Brain microvascular endothelial cell (primary cell): ENCODE measurements around the gene PLVAP.
A peak's percentile ranks its signal among the peaks of the same experiment; 100 is the strongest.

Source experiments
- DNase-seq: peaks from one replicate; pipeline ENCODE4 v3.0.0-alpha.2; 2020
- H3K27ac ChIP-seq: fragments of 250-450 bp; sonication (Bioruptor Pico); 2 replicates; pipeline ENCODE4 v1.5.1; 2020; ENCODE audit warnings: mild to moderate bottlenecking, moderate library complexity
- H3K27me3 ChIP-seq: fragments of 250-450 bp; sonication (Bioruptor Pico); replicated peaks from 2 replicates; pipeline ENCODE4 v1.5.1; 2020; ENCODE audit warnings: mild to moderate bottlenecking
- H3K36me3 ChIP-seq: fragments of 250-450 bp; sonication (Bioruptor Pico); replicated peaks from 2 replicates; pipeline ENCODE4 v1.5.1; 2020; ENCODE audit warnings: mild to moderate bottlenecking
- H3K4me3 ChIP-seq: 2 replicates; pipeline ENCODE4 v1.5.1; 2011; ENCODE audit warnings: low read depth, mild to moderate bottlenecking, control low read depth, low read length, moderate library complexity
- in situ Hi-C: cut with HindIII; loops from 2 replicates; pipeline ENCODE4 v1.10.0; 2017; ENCODE audit warnings: low sequenced_read_pairs, low pct_ligation_motif_present
- TF ChIP-seq, protein P1 (sequence below): IDR thresholded peaks from 2 replicates; pipeline ENCODE4 v1.5.1; 2011; ENCODE audit warnings: low read depth, mild to moderate bottlenecking, moderate library complexity, low read length, control low read depth, inconsistent platforms; ENCODE audit errors: missing control alignments

PLVAP gene

DNA sequence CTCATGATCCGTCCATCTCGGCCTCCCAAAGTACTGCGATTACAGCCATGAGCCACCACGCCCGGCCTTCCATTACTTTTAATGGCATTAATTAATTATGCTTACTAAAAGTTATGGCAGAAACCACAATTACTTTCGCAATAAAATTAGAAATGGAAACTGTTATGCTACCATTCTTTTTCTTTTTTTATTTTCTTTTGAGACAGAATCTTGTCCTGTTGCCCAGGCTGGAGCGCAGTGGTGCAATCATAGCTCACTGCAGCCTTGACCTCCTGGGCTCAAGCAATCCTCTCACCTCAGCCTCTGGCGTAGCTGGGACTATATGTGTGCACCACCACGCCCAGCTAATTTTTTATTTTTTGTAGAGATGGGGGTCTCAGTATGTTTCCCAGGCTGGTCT is 32.8 kb upstream of the PLVAP start:
- Histone ChIP-seq H3K36me3 (no peaks in the 10 kb centered on the region), H3K27ac (no peak overlapping the region), H3K27me3 (peaks cover 11% of the 10 kb centered on the region), H3K4me3 (no peak overlapping the region)
- TF ChIP-seq, protein P1, sequence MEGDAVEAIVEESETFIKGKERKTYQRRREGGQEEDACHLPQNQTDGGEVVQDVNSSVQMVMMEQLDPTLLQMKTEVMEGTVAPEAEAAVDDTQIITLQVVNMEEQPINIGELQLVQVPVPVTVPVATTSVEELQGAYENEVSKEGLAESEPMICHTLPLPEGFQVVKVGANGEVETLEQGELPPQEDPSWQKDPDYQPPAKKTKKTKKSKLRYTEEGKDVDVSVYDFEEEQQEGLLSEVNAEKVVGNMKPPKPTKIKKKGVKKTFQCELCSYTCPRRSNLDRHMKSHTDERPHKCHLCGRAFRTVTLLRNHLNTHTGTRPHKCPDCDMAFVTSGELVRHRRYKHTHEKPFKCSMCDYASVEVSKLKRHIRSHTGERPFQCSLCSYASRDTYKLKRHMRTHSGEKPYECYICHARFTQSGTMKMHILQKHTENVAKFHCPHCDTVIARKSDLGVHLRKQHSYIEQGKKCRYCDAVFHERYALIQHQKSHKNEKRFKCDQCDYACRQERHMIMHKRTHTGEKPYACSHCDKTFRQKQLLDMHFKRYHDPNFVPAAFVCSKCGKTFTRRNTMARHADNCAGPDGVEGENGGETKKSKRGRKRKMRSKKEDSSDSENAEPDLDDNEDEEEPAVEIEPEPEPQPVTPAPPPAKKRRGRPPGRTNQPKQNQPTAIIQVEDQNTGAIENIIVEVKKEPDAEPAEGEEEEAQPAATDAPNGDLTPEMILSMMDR, result no peak
- no peak for DNase-seq
- in situ Hi-C loops, result no loop called here

GRCh38 chr19:17406887-17407196 is 29.7 kb upstream of the PLVAP start:
- no peak for DNase-seq
- Histone ChIP-seq H3K27ac (no peak overlapping the region), H3K27me3 (no peaks in the 10 kb centered on the region), H3K4me3 (no peak overlapping the region), H3K36me3 (no peaks in the 10 kb centered on the region)
- in situ Hi-C loops, result no loop called here
- TF ChIP-seq, protein P1, result no peak

GRCh38 chr19:17406046-17406886 is 29.1 kb upstream of the PLVAP start:
- no peaks in the 10 kb centered on the region for H3K36me3 ChIP-seq
- TF ChIP-seq, protein P1, result no peak
- H3K27ac ChIP-seq, result no peak overlapping the region
- in situ Hi-C loops, result no loop called here
- DNase-seq, result peak; percentile 44
- no peaks in the 10 kb centered on the region for H3K27me3 ChIP-seq
- H3K4me3 ChIP-seq, result no peak overlapping the region

DNA sequence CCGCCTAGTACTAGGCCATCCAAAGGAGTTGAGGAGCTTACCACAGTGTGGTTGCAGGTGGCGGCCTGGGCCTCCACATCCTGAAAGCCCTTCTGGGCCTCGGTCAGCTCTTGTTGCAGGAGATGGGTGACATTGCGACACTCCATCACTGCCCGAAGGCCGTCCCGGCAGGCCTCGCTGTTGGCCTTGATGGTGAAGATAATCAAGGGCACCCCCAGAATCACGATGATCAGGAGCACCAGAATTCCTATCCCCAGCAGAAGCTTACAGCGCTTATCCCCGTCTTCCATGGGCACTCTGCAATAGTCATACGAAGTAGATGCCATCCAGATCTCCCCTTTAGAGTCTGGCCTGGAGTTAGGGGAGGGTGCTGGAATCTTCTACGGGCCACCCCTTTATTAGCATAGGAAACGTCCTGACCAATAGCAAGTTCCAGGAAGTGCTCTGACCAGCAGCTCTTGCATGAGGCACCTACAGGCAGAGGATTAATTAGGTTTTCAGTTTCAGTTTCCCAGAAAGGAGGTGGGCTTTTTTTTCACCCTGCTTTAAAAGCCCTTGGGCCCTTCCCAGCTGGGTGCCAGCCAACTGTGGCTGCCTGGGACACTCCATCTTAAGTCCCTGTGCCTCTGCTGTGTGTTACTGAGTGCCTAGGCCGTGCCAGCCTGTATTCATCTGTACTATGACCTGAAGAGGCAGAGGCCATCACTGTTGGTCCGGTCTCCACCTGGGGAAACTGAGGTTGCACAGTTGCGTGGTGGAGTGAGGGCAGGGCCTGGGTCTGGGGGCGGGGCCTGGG is 28.3 kb upstream of the PLVAP start, which contains the start of gene BST2:
TSS of gene BST2 (minus strand) at position 381 of the 796 bp plus-strand sequence. CDS start at position 326, 55 bp downstream.
- no peak within 1 kb of the TSS for H3K27ac ChIP-seq
- in situ Hi-C loops, result no loop called here

DNA sequence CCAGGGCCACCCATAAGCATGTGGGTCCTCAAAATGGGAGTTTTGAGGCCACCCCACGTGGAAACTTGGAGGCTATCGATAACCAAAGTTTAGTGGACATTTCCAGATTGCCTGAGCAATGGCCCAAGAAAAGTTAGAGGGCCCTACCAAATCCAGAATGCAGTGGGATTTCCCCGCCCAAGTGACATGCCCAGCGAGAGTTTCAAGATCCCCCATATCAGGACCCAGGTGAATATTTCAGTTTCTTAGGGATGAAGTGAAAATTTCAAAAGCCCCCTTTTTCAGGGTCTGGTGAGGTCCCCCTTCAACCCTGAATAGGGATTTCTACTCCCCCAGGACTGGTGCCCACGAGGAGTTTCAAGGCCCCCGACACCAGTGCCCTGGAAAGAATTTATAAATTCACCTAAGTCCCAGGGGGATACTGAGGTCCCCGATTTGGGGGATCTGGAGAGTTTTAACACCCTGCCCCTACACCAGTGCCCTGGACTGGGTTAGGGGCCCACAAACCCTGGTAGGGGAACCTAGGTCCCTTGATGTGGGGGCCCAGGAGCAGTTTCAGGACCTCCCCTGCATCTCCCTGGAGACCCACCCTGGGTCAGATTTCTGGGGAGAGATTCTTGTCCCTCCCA is 27.6 kb upstream of the PLVAP start:
- Histone ChIP-seq H3K36me3 (no peaks in the 10 kb centered on the region), H3K4me3 (no peak overlapping the region), H3K27ac (no peak overlapping the region), H3K27me3 (no peaks in the 10 kb centered on the region)
- TF ChIP-seq, protein P1, result no peak
- no peak for DNase-seq
- in situ Hi-C loops, result no loop called here

More for the DNA sequence above, 28.3 kb upstream of the PLVAP start, which contains the start of gene BST2:
- Histone ChIP-seq H3K36me3 (no peaks in the 10 kb centered on the region), H3K27me3 (no peaks in the 10 kb centered on the region), H3K4me3 (no peak within 1 kb of the TSS)
- peak; percentile 21 for DNase-seq
- TF ChIP-seq, protein P1, result no peak
